ENCODE measurements around the gene TRIM28. TPM values are rescaled to one million over a fixed set of nuclear protein-coding genes. Genes with fewer than 3 reads are reported as not detected.

TRIM28 gene
- total RNA-seq, 1 experiment from 2014 or later, result 908 TPM

GRCh38 chr19:58581227-58582141 is 37.6 kb downstream of the TRIM28 start:
- Histone ChIP-seq H3K27ac (ENCODE audit: low read depth, low read length) (peak overlapping the region; percentile 52), H3K4me1 (ENCODE audit: control insufficient read depth in 1 of 2, insufficient read depth in 2 of 2, low read length in 2 of 2) (peaks cover 3 to 9% of the 10 kb centered on the region in 2 experiments; a peak in 3 of 4 replicates), H4K20me1 (ENCODE audit: insufficient read depth) (no peaks in the 10 kb centered on the region), H3K9me3 (ENCODE audit: control insufficient read depth in 1 of 2, insufficient read depth in 1 of 2, low read depth in 1 of 2, low read length in 2 of 2) (no peaks in the 10 kb centered on the region), H3K4me3 (replicated peaks in 1 of 2; ENCODE audit: low read depth in 1 of 2, low read length in 2 of 2) (no peak overlapping the region), H3K79me2 (ENCODE audit: insufficient read depth, low read length) (peaks cover 4% of the 10 kb centered on the region), H3K9ac (ENCODE audit: low read length) (peak overlapping the region; percentile 41; the same call in 1 of the 2 replicates), H3K4me2 (ENCODE audit: low read length) (peak overlapping the region; percentile 43), H3K36me3 (ENCODE audit: control insufficient read depth in 1 of 2, insufficient read depth in 2 of 2, low read length in 2 of 2) (peaks cover 0 to 4% of the 10 kb centered on the region in 2 experiments; a peak in 3 of 4 replicates), H3K27me3 (ENCODE audit: insufficient read depth, low read length) (no peaks in the 10 kb centered on the region), H3K9me2 (ENCODE audit: insufficient read depth) (no peaks in the 10 kb centered on the region), H2AFZ (ENCODE audit: low read depth, low read length, poor library complexity, severe bottlenecking) (no peak overlapping the region)
- TF ChIP-seq TCF7L2 (IDR thresholded peaks at IDR 0.05; ENCODE audit: borderline replicate concordance, extremely low read depth, insufficient read depth, insufficient read length) (peak; percentile 61), YY1 (IDR thresholded peaks at IDR 0.05; ENCODE audit: extremely low read depth, insufficient replicate concordance, low read depth, low read length) (peak; percentile 62), SP1 (IDR thresholded peaks at IDR 0.05; ENCODE audit: low read depth) (no peak), EZH2phosphoT487 (IDR thresholded peaks at IDR 0.05; ENCODE audit: borderline replicate concordance) (no peak), CBX3 (IDR thresholded peaks at IDR 0.05; ENCODE audit: low read depth) (0 out of 2 replicates have a peak, but pooled peaks have one; percentile 33), JUND (IDR thresholded peaks at IDR 0.05) (no peak), SRF (IDR thresholded peaks at IDR 0.05; ENCODE audit: low read depth) (no peak), EZH2 (IDR thresholded peaks at IDR 0.05) (no peak), CTCF (IDR thresholded peaks at IDR 0.05 in 2 of 3, conservative IDR thresholded peaks at IDR 0.05 in 1 of 3; ENCODE audit: borderline replicate concordance in 1 of 3, insufficient read depth in 1 of 3, low read depth in 2 of 3, low read length in 2 of 3) (peak; percentile 99), RAD21 (IDR thresholded peaks at IDR 0.05; ENCODE audit: low read depth) (peak; percentile 98), ZBTB33 (IDR thresholded peaks at IDR 0.05; ENCODE audit: extremely low read depth, insufficient replicate concordance, low read length) (peak; percentile 76), POLR2AphosphoS5 (IDR thresholded peaks at IDR 0.05; ENCODE audit: low read depth, low read length) (peak; percentile 43; the same call in 1 of the 2 replicates), MAX (IDR thresholded peaks at IDR 0.05) (peak; percentile 60; the same call in 1 of the 2 replicates), EGR1 (IDR thresholded peaks at IDR 0.05; ENCODE audit: low read depth) (no peak), CEBPB (IDR thresholded peaks at IDR 0.05; ENCODE audit: low read depth) (no peak), ELF1 (IDR thresholded peaks at IDR 0.05; ENCODE audit: borderline replicate concordance, low read depth) (no peak)
- ATAC-seq (peak; percentile 97), DNase-seq (ENCODE audit: low read depth, low spot score) (peak; percentile 76)
- no TSS peak for BruUV-seq (replicated peaks)
- ChIA-PET RAD21 (ENCODE audit: low non-redundant PET in 1 of 2, low total read pairs in 2 of 2, uncharacterized antibody in 2 of 2, unreplicated experiment in 2 of 2) (interaction anchor here in 1 of 2 experiments (1.7 kb wide), 1 partner anchor 62 kb away, joined by 7 read pairs; the partner anchor contains the start of gene ZBTB45), CTCF (interaction anchor here (1.2 to 2.0 kb wide), 3 partner anchors 9 to 68 kb away, joined by 3 to 17 read pairs (median 6); partner anchors contain the start of genes MZF1 and ZBTB45), POLR2A (interaction anchor here (0.6 to 1.1 kb wide), 3 partner anchors 60 to 68 kb away, joined by 3 to 6 read pairs (median 4); partner anchors contain the start of gene ZBTB45)
- intact Hi-C loops (cut with micrococcal nuclease), result no loop called here

Data from HCT116 (cell line).